PC-3 (cell line): ENCODE measurements around the gene KPNA4. TPM values are rescaled to one million over a fixed set of nuclear protein-coding genes. Genes with fewer than 3 reads are reported as not detected.

Source experiments
- ATAC-seq: fragments of 200-7000 bp; cut with Tn5 transposase; 2 replicates; pipeline ENCODE4 v1.9.1; 2020; ENCODE audit warnings: mild to moderate bottlenecking, moderate library complexity
- BruUV-seq: library from RNA; stranded (reverse); fragments of 400-500 nt; replicated peaks from 2 replicates; lab custom pipeline; 2021; lab: Mats Ljungman, UMichigan
- CTCF ChIA-PET: fragments of 300-600 bp; sonication (Branson Sonifier 250); formaldehyde crosslinking; loops from one replicate; lab custom pipeline; 2022; ENCODE audit warnings: antibody characterized with exemption; lab: Charles Lee
- POLR2A ChIA-PET: fragments of 300-600 bp; sonication (Branson Sonifier 250); formaldehyde crosslinking; loops from one replicate; lab custom pipeline; 2022; ENCODE audit warnings: antibody characterized with exemption; ENCODE audit not compliant: unreplicated experiment; lab: Charles Lee
- DNase-seq: peaks from one replicate; pipeline ENCODE4 v3.0.0-alpha.2; 2015
- H2AFZ ChIP-seq: fragments of 300-600 bp; sonication (generic); 2 replicates; pipeline ENCODE4 v1.6.0; 2016; ENCODE audit warnings: antibody characterized with exemption, low read length
- H3F3A ChIP-seq: fragments of 300-600 bp; sonication (generic); one replicate; pipeline ENCODE4 v1.6.0; 2017; ENCODE audit warnings: antibody characterized with exemption, low read length, control low read depth, mild to moderate bottlenecking; ENCODE audit not compliant: unreplicated experiment
- H3K27ac ChIP-seq: fragments of 300-600 bp; sonication (generic); 2 replicates; pipeline ENCODE4 v1.5.1; 2016; ENCODE audit warnings: mild to moderate bottlenecking, low read length
- H3K27me3 ChIP-seq: fragments of 300-600 bp; sonication (generic); 2 replicates; pipeline ENCODE4 v1.6.1; 2016; ENCODE audit warnings: low read length, mixed read lengths
- H3K36me3 ChIP-seq: fragments of 300-600 bp; sonication (generic); 2 replicates; pipeline ENCODE4 v1.6.1; 2016; ENCODE audit warnings: low read depth, mixed run types, low read length, mixed read lengths
- H3K4me1 ChIP-seq: fragments of 300-600 bp; sonication (generic); 2 replicates; pipeline ENCODE4 v1.5.1; 2016; ENCODE audit warnings: low read length; ENCODE audit not compliant: insufficient read depth
- H3K4me2 ChIP-seq: fragments of 300-600 bp; sonication (generic); 2 replicates; pipeline ENCODE4 v1.6.0; 2016; ENCODE audit warnings: low read length
- H3K4me3 ChIP-seq: fragments of 300-600 bp; sonication (generic); 2 replicates; pipeline ENCODE4 v1.5.1; 2016; ENCODE audit warnings: mild to moderate bottlenecking, low read length, mixed read lengths
- H3K79me2 ChIP-seq: fragments of 300-600 bp; sonication (generic); 2 replicates; pipeline ENCODE4 v1.6.1; 2017; ENCODE audit warnings: low read length, mixed read lengths
- H3K9ac ChIP-seq: fragments of 300-600 bp; sonication (generic); 2 replicates; pipeline ENCODE4 v1.6.0; 2016; ENCODE audit warnings: mild to moderate bottlenecking, low read length
- H3K9me2 ChIP-seq: fragments of 300-600 bp; sonication (generic); replicated peaks from 2 replicates; pipeline ENCODE4 v1.6.1; 2016; ENCODE audit warnings: mixed run types, low read length, mixed read lengths
- H3K9me3 ChIP-seq: fragments of 300-600 bp; sonication (generic); 2 replicates; pipeline ENCODE4 v1.6.1; 2016; ENCODE audit warnings: low read length, mixed read lengths
- H4K20me1 ChIP-seq: fragments of 300-600 bp; sonication (generic); 2 replicates; pipeline ENCODE4 v1.6.1; 2016; ENCODE audit warnings: low read length, mixed read lengths
- CTCF ChIP-seq: fragments of 300-600 bp; sonication (generic); conservative IDR thresholded peaks from 2 replicates; pipeline ENCODE4 v1.5.1; 2017; ENCODE audit warnings: antibody characterized with exemption, low read depth, mild to moderate bottlenecking, low read length
- EZH2 ChIP-seq: fragments of 300-600 bp; sonication (generic); IDR thresholded peaks from one replicate; pipeline ENCODE4 v1.6.1; 2017; ENCODE audit warnings: antibody characterized with exemption, mild to moderate bottlenecking, low read length; ENCODE audit not compliant: unreplicated experiment
- EZH2phosphoT487 ChIP-seq: fragments of 300-600 bp; sonication (generic); IDR thresholded peaks from 2 replicates; pipeline ENCODE4 v1.6.1; 2018; ENCODE audit warnings: mild to moderate bottlenecking, antibody characterized with exemption, low read length, borderline replicate concordance
- intact Hi-C: fragments of 100-400 bp; cut with micrococcal nuclease; formaldehyde crosslinking; loops from 2 replicates; pipeline ENCODE4 v1.9.0; 2023
- total RNA-seq: library from RNA; depleted of rRNA; stranded (reverse); fragments of >200 nt; gene quantifications from 2 replicates; pipeline ENCODE4 v1.2.3, GENCODE V29; 2014

KPNA4 gene
- total RNA-seq, 1 experiment from 2014 or later = 31.5 TPM

GRCh38 chr3:160566499-160566898, 1.1 kb upstream of the KPNA4 start:
- peak overlapping the region; percentile 79 for H3K4me3 ChIP-seq
- DNase-seq (peak; percentile 4), ATAC-seq (no peak)
- TF ChIP-seq CTCF (no peak), EZH2 (no peak), EZH2phosphoT487 (no peak)
- H3K9me3 ChIP-seq = no peaks in the 10 kb centered on the region
- H3K27me3 ChIP-seq = no peaks in the 10 kb centered on the region
- H3K36me3 ChIP-seq = peaks cover 13% of the 10 kb centered on the region
- peaks cover 38% of the 10 kb centered on the region for H3K4me1 ChIP-seq
- H2AFZ ChIP-seq = peak overlapping the region; percentile 18; the same call in 1 of the 2 replicates
- BruUV-seq = no TSS peak
- peaks cover 50% of the 10 kb centered on the region for H3K79me2 ChIP-seq
- intact Hi-C loops = loop anchor here (2.0 to 10.0 kb wide), 2 partner anchors 658 to 846 kb away; partner anchors contain the start of gene NMD3
- POLR2A ChIA-PET = interaction anchor here (0.6 to 0.7 kb wide), 3 partner anchors 145 to 1729 kb away, joined by 3 to 4 read pairs (median 4); no protein-coding TSS in a partner anchor
- CTCF ChIA-PET = no interaction called here
- no peaks in the 10 kb centered on the region for H3F3A ChIP-seq
- H3K9ac ChIP-seq = peak overlapping the region; percentile 96
- H4K20me1 ChIP-seq = peaks cover 31% of the 10 kb centered on the region
- H3K27ac ChIP-seq = peak overlapping the region; percentile 99
- no peaks in the 10 kb centered on the region for H3K9me2 ChIP-seq
- peak overlapping the region; percentile 90 for H3K4me2 ChIP-seq

- peak; percentile 39 for ATAC-seq
- Histone ChIP-seq H3K9me3 (no peaks in the 10 kb centered on the region), H2AFZ (peak overlapping the region; percentile 35; the same call in 1 of the 2 replicates), H3K27me3 (no peaks in the 10 kb centered on the region), H3K79me2 (peaks cover 65% of the 10 kb centered on the region), H3K27ac (peak overlapping the region; percentile 55), H4K20me1 (peaks cover 46% of the 10 kb centered on the region), H3K9ac (peak overlapping the region; percentile 91), H3K4me3 (peak overlapping the region; percentile 79), H3K36me3 (peaks cover 13% of the 10 kb centered on the region), H3K4me1 (peaks cover 45% of the 10 kb centered on the region), H3F3A (no peaks in the 10 kb centered on the region), H3K4me2 (peak overlapping the region; percentile 50), H3K9me2 (no peaks in the 10 kb centered on the region)
- intact Hi-C loops = loop anchor here (5.0 to 10.0 kb wide), 2 partner anchors 118 to 660 kb away; partner anchors contain the start of genes NMD3 and TRIM59
- ChIA-PET POLR2A (interaction anchor here (0.6 kb wide), 1 partner anchor 703 kb away, joined by 9 read pairs; no protein-coding TSS in a partner anchor), CTCF (no interaction called here)
- peak; percentile 52 for DNase-seq
- BruUV-seq = no TSS peak
- no peak for TF ChIP-seq EZH2
Observed at GRCh38 chr3:160564949-160565441, 376 bp downstream of the KPNA4 start.

- no peak overlapping the region for H3K27ac ChIP-seq
- no peaks in the 10 kb centered on the region for H3K9me2 ChIP-seq
- peak; percentile 20 for DNase-seq
- peak overlapping the region; percentile 91 for H3K9ac ChIP-seq
- peaks cover 13% of the 10 kb centered on the region for H3K36me3 ChIP-seq
- intact Hi-C loops = loop anchor here (5.0 to 10.0 kb wide), 2 partner anchors 117 to 660 kb away; partner anchors contain the start of genes NMD3 and TRIM59
- peak overlapping the region; percentile 79 for H3K4me3 ChIP-seq
- H3K9me3 ChIP-seq = no peaks in the 10 kb centered on the region
- no peak overlapping the region for H2AFZ ChIP-seq
- ChIA-PET POLR2A (interaction anchor here (0.6 kb wide), 2 partner anchors 190 to 704 kb away, joined by 3 to 9 read pairs; no protein-coding TSS in a partner anchor), CTCF (no interaction called here)
- peaks cover 45% of the 10 kb centered on the region for H3K4me1 ChIP-seq
- no peaks in the 10 kb centered on the region for H3K27me3 ChIP-seq
- no peaks in the 10 kb centered on the region for H3F3A ChIP-seq
- peak overlapping the region; percentile 94 for H3K4me2 ChIP-seq
- H4K20me1 ChIP-seq = peaks cover 52% of the 10 kb centered on the region
- no peak for ATAC-seq
- TF ChIP-seq EZH2 (no peak), CTCF (no peak), EZH2phosphoT487 (no peak)
- BruUV-seq = TSS peak; percentile 26
- H3K79me2 ChIP-seq = peaks cover 71% of the 10 kb centered on the region
Observed at GRCh38 chr3:160564258-160564911, 986 bp downstream of the KPNA4 start.
